ENCODE results near the gene AGRN.

- TF ChIP-seq EZH2 (IDR thresholded peaks at IDR 0.05) (no peak), CTCF (IDR thresholded peaks at IDR 0.05) (no peak), EZH2phosphoT487 (IDR thresholded peaks at IDR 0.05) (no peak)
These were observed 68.3 kb downstream of the AGRN start for GRCh38 chr1:1088029-1088800.
